H1 (cell line): ENCODE results near the gene CCDC88C. TPM values are rescaled to one million over a fixed set of nuclear protein-coding genes. Genes with fewer than 3 reads are reported as not detected.

Source experiments
- CTCF ChIA-PET: fragments of 300-600 bp; sonication (Branson Sonifier 250); formaldehyde crosslinking; loops from one replicate; lab custom pipeline; 2021; ENCODE audit not compliant: partially characterized antibody; lab: Charles Lee
- POLR2A ChIA-PET: fragments of 300-600 bp; sonication (Branson Sonifier 250); formaldehyde crosslinking; loops from one replicate; lab custom pipeline; 2021; ENCODE audit warnings: inconsistent platforms; ENCODE audit not compliant: partially characterized antibody; lab: Charles Lee
- DNase-seq, 2 experiments: peaks; one replicate each; pipeline versions ENCODE4 v3.0.0 to v3.0.0-alpha.2; 2010 to 2022; ENCODE audit warnings: low spot score in 2 of 2, low read depth in 1 of 2, mixed read lengths in 1 of 2
- FAIRE-seq: peaks from 2 replicates; lab custom pipeline; 2011; peaks lifted over from hg19 to GRCh38; lab: Jason Lieb, UNC
- H2AFZ ChIP-seq: 2 replicates; pipeline ENCODE4 v1.8.1; 2012; ENCODE audit warnings: low read length, inconsistent platforms
- H2AK5ac ChIP-seq: 2 replicates; pipeline ENCODE4 v1.6.1; 2013; ENCODE audit warnings: low read depth, low read length
- H2BK120ac ChIP-seq: replicated peaks from 2 replicates; pipeline ENCODE3; 2013; ENCODE audit warnings: low read depth, low read length, inconsistent platforms
- H2BK12ac ChIP-seq: 2 replicates; pipeline ENCODE4 v1.6.1; 2013; ENCODE audit warnings: low read depth, low read length
- H2BK15ac ChIP-seq: 2 replicates; pipeline ENCODE4 v1.6.1; 2013; ENCODE audit warnings: low read length
- H2BK20ac ChIP-seq: 2 replicates; pipeline ENCODE4 v1.6.1; 2013; ENCODE audit warnings: low read length
- H2BK5ac ChIP-seq: 2 replicates; pipeline ENCODE4 v1.6.1; 2013; ENCODE audit warnings: low read depth, low read length
- H3K14ac ChIP-seq: 2 replicates; pipeline ENCODE4 v1.6.1; 2013; ENCODE audit warnings: inconsistent platforms; ENCODE audit not compliant: insufficient read length
- H3K18ac ChIP-seq: 2 replicates; pipeline ENCODE4 v1.6.1; 2013; ENCODE audit warnings: low read length; ENCODE audit errors: extremely low read depth
- H3K23ac ChIP-seq: 2 replicates; pipeline ENCODE4 v1.6.1; 2013; ENCODE audit warnings: inconsistent platforms; ENCODE audit not compliant: insufficient read length
- H3K23me2 ChIP-seq: 2 replicates; pipeline ENCODE4 v1.6.1; 2013; ENCODE audit warnings: low read depth, low read length
- H3K27ac ChIP-seq: 2 replicates; pipeline ENCODE4 v1.6.1; 2011; ENCODE audit warnings: low read depth, low read length, inconsistent platforms
- H3K27me3 ChIP-seq, 4 experiments: replicated peaks in 1 of 4; 1 replicate in 1 of 4; 2 replicates in 3 of 4; pipeline versions ENCODE4 v1.6.1 to v1.8.1; 2011 to 2013; ENCODE audit warnings: low read length in 3 of 4, mild to moderate bottlenecking in 3 of 4, inconsistent platforms in 2 of 4, mixed read lengths in 2 of 4, moderate library complexity in 1 of 4; ENCODE audit not compliant: control insufficient read depth in 3 of 4, insufficient read depth in 3 of 4; ENCODE audit errors: extremely low read depth in 1 of 4
- H3K36me3 ChIP-seq, 4 experiments: 2 replicates each; pipeline versions ENCODE4 v1.6.1 to v1.8.1; 2011 to 2013; ENCODE audit warnings: mild to moderate bottlenecking in 4 of 4, low read length in 3 of 4, moderate library complexity in 2 of 4, control low read depth in 1 of 4, inconsistent platforms in 1 of 4; ENCODE audit not compliant: insufficient read depth in 4 of 4, control insufficient read depth in 2 of 4
- H3K4ac ChIP-seq: replicated peaks from 2 replicates; pipeline ENCODE3; 2013; ENCODE audit warnings: low read length, low read depth, mixed read lengths, inconsistent platforms; ENCODE audit not compliant: insufficient read length
- H3K4me1 ChIP-seq, 4 experiments: replicated peaks in 1 of 4; 1 replicate in 1 of 4; 2 replicates in 3 of 4; pipeline versions ENCODE4 v1.6.1 to v1.8.1; 2011 to 2013; ENCODE audit warnings: low read length in 3 of 4, inconsistent platforms in 2 of 4, mixed read lengths in 1 of 4; ENCODE audit not compliant: insufficient read depth in 4 of 4, control insufficient read depth in 3 of 4
- H3K4me2 ChIP-seq, 2 experiments: 2 replicates each; pipeline versions ENCODE4 v1.6.1 to v1.8.1; 2011 to 2013; ENCODE audit warnings: low read depth in 2 of 2, low read length in 2 of 2, control low read depth in 1 of 2, inconsistent platforms in 1 of 2, mild to moderate bottlenecking in 1 of 2; ENCODE audit not compliant: insufficient read depth in 1 of 2
- H3K4me3 ChIP-seq, 4 experiments: fragments of 200-600, 300-600 bp in 1 of 4; sonication (generic), shearing (Covaris generic), sonication (Bioruptor Twin) in 1 of 4; 2 replicates each; pipeline versions ENCODE4 v1.5.1 to v1.8.1; 2011 to 2016; ENCODE audit warnings: low read length in 4 of 4, low read depth in 3 of 4, control low read depth in 2 of 4, inconsistent platforms in 2 of 4, mild to moderate bottlenecking in 2 of 4, mixed read lengths in 1 of 4, moderate library complexity in 1 of 4; ENCODE audit not compliant: insufficient read depth in 2 of 4; ENCODE audit errors: extremely low read depth in 1 of 4
- H3K56ac ChIP-seq: replicated peaks from 2 replicates; pipeline ENCODE3; 2013; ENCODE audit warnings: low read depth, mild to moderate bottlenecking, mixed read lengths, low read length, inconsistent platforms; ENCODE audit not compliant: insufficient read length
- H3K79me1 ChIP-seq: 2 replicates; pipeline ENCODE4 v1.6.1; 2013; ENCODE audit warnings: low read depth, low read length, control low read depth
- H3K79me2 ChIP-seq, 2 experiments: 2 replicates each; pipeline versions ENCODE4 v1.6.1 to v1.8.1; 2012 to 2013; ENCODE audit warnings: low read length in 2 of 2, mild to moderate bottlenecking in 2 of 2, inconsistent platforms in 1 of 2; ENCODE audit not compliant: insufficient read depth in 2 of 2, control insufficient read depth in 1 of 2
- H3K9ac ChIP-seq, 4 experiments: replicated peaks in 1 of 4; 1 replicate in 1 of 4; 2 replicates in 3 of 4; pipeline versions ENCODE4 v1.6.1 to v1.8.1; 2011 to 2013; ENCODE audit warnings: low read depth in 3 of 4, low read length in 3 of 4, control low read depth in 2 of 4, mild to moderate bottlenecking in 2 of 4, moderate library complexity in 2 of 4, inconsistent platforms in 1 of 4; ENCODE audit errors: extremely low read depth in 1 of 4
- H3K9me3 ChIP-seq, 2 experiments: 2 replicates each; pipeline versions ENCODE4 v1.6.1 to v1.8.1; 2012 to 2013; ENCODE audit warnings: mild to moderate bottlenecking in 2 of 2, moderate library complexity in 2 of 2, control low read depth in 1 of 2, inconsistent platforms in 1 of 2, low read depth in 1 of 2, low read length in 1 of 2, mixed read lengths in 1 of 2; ENCODE audit not compliant: insufficient read depth in 2 of 2
- H4K20me1 ChIP-seq, 2 experiments: replicated peaks in 1 of 2; 2 replicates each; pipeline versions ENCODE3 to v1.8.1; 2011 to 2013; ENCODE audit warnings: inconsistent platforms in 2 of 2, low read length in 2 of 2, mild to moderate bottlenecking in 1 of 2; ENCODE audit not compliant: insufficient read depth in 2 of 2, control insufficient read depth in 1 of 2
- H4K5ac ChIP-seq: 2 replicates; pipeline ENCODE4 v1.6.1; 2013; ENCODE audit warnings: low read length, low read depth, mixed read lengths, inconsistent platforms; ENCODE audit not compliant: insufficient read length
- H4K8ac ChIP-seq: 2 replicates; pipeline ENCODE4 v1.8.0; 2013; ENCODE audit warnings: mild to moderate bottlenecking, moderate library complexity, low read length, inconsistent platforms; ENCODE audit not compliant: insufficient read depth; ENCODE audit errors: extremely low read depth
- H4K91ac ChIP-seq: replicated peaks from 2 replicates; pipeline ENCODE3; 2013; ENCODE audit warnings: low read length, mixed read lengths, inconsistent platforms; ENCODE audit not compliant: insufficient read length
- SIX5 ChIP-seq: IDR thresholded peaks from 2 replicates; pipeline ENCODE4 v1.6.1; 2011; ENCODE audit warnings: mild to moderate bottlenecking, low read depth, low read length
- USF2 ChIP-seq: IDR thresholded peaks from 2 replicates; pipeline ENCODE4 v1.6.1; 2011; ENCODE audit warnings: low read length, improper control_type of control experiment
- WGBS, 2 experiments: shearing (Covaris generic) in 1 of 2; methylation state at CpG; one replicate each; pipeline versions ENCODE4 v1.1.6 to v1.1.7; 2013 to 2015; ENCODE audit warnings: low lambda C conversion rate in 2 of 2, mixed read lengths in 2 of 2, inconsistent platforms in 1 of 2, low coverage in 1 of 2, missing lambda C conversion rate in 1 of 2; ENCODE audit not compliant: insufficient replicate concordance in 2 of 2, insufficient coverage in 1 of 2, insufficient read length in 1 of 2; ENCODE audit errors: extremely low coverage in 1 of 2, missing lambda C conversion rate in 1 of 2; 5-methylcytosine and 5-hydroxymethylcytosine counted together
- polyA plus RNA-seq, 7 experiments: library from polyadenylated mRNA; depleted of rRNA in 3 of 7; stranded (reverse) in 5 of 7; unstranded in 2 of 7; fragments of >200 nt in 5 of 7; fragments of 200-250 nt in 2 of 7; gene quantifications; 1 replicate in 5 of 7; 2 replicates in 1 of 7; 4 replicates in 1 of 7; pipeline versions ENCODE4 v1.2.1 to v1.2.3, GENCODE V29; 2011 to 2013; ENCODE audit warnings: missing spikeins in 2 of 7, mixed read lengths in 2 of 7
- total RNA-seq: library from RNA; stranded (reverse); fragmentation: NEBNext Ultra II Directional; extraction: Animal tissue kit (Norgen Biotek cat#: 25700); gene quantifications from 2 replicates; pipeline ENCODE4 v1.2.1, GENCODE V29; 2021
- TF ChIP-seq, protein P1 (sequence below): IDR thresholded peaks from 2 replicates; pipeline ENCODE4 v1.6.1; 2012; ENCODE audit warnings: low read length, inconsistent platforms

Gene CCDC88C
- total and polyA plus RNA-seq, 2 of the 8 experiments (the other 6 are each of a cell fraction or from before 2014, with no cell fraction given) = 10.3 to 57.7 TPM

- Histone ChIP-seq H3K18ac (no peak overlapping the region), H3K27me3 (peaks cover 0 to 2% (median 0%) of the 10 kb centered on the region in 4 experiments; a peak in 1 of 7 replicates), H3K4ac (no peak overlapping the region), H4K91ac (no peak overlapping the region), H2BK5ac (no peak overlapping the region), H2BK20ac (no peak overlapping the region), H3K23ac (no peak overlapping the region), H4K8ac (no peak overlapping the region), H3K79me2 (no peaks in the 10 kb centered on the region), H2BK120ac (no peak overlapping the region), H3K14ac (no peak overlapping the region), H2BK15ac (no peak overlapping the region), H3K9ac (no peak overlapping the region), H3K36me3 (no peaks in the 10 kb centered on the region), H3K4me3 (no peak overlapping the region), H3K56ac (no peak overlapping the region), H4K5ac (no peak overlapping the region), H3K4me2 (no peak overlapping the region), H2AK5ac (no peak overlapping the region), H3K79me1 (no peaks in the 10 kb centered on the region), H3K9me3 (no peaks in the 10 kb centered on the region), H3K23me2 (peaks cover 2% of the 10 kb centered on the region; the same call in 1 of the 2 replicates), H3K4me1 (no peaks in the 10 kb centered on the region; a peak in 3 of 7 replicates), H3K27ac (no peak overlapping the region), H2BK12ac (no peak overlapping the region), H2AFZ (no peak overlapping the region), H4K20me1 (no peaks in the 10 kb centered on the region)
- 92% methylated on average over 15 of the region's 15 CpGs; no CpG with 5 or more reads in 1 of the 2 experiments for WGBS, 2 experiments
- ChIA-PET CTCF (interaction anchor here (0.6 to 4.5 kb wide), 7 partner anchors 9 to 513 kb away, joined by 3 to 16 read pairs (median 4); no protein-coding TSS in a partner anchor), POLR2A (interaction anchor here (0.6 kb wide), 1 partner anchor 41 kb away, joined by 3 read pairs; no protein-coding TSS in a partner anchor)
- DNase-seq = no peak
- FAIRE-seq = no peak
- TF ChIP-seq, protein P1, sequence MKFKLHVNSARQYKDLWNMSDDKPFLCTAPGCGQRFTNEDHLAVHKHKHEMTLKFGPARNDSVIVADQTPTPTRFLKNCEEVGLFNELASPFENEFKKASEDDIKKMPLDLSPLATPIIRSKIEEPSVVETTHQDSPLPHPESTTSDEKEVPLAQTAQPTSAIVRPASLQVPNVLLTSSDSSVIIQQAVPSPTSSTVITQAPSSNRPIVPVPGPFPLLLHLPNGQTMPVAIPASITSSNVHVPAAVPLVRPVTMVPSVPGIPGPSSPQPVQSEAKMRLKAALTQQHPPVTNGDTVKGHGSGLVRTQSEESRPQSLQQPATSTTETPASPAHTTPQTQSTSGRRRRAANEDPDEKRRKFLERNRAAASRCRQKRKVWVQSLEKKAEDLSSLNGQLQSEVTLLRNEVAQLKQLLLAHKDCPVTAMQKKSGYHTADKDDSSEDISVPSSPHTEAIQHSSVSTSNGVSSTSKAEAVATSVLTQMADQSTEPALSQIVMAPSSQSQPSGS = no peak
- no peak for TF ChIP-seq SIX5
- no peak for TF ChIP-seq USF2
Observed at GRCh38 chr14:91246051-91246852, 171.4 kb downstream of the CCDC88C start.
